Erythroblast (primary cell): ENCODE data around the gene MLH3.

Source experiments
- GATA1 ChIP-seq: IDR thresholded peaks from 2 replicates; pipeline ENCODE4 v1.6.1; 2011; ENCODE audit warnings: low read depth, mild to moderate bottlenecking, control low read depth, low read length, moderate library complexity
- POLR2A ChIP-seq: IDR thresholded peaks from 2 replicates; pipeline ENCODE4 v1.6.1; 2011; ENCODE audit warnings: mild to moderate bottlenecking, low read length

GRCh38 chr14:75022655-75023054 is 28.6 kb downstream of the MLH3 start:
- TF ChIP-seq POLR2A (no peak), GATA1 (no peak)
